ENCODE results near the gene TCP1. TPM values are rescaled to one million over a fixed set of nuclear protein-coding genes. Genes with fewer than 3 reads are reported as not detected.

Gene TCP1
- total RNA-seq, 1 experiment from 2014 or later, result 412 TPM

DNA sequence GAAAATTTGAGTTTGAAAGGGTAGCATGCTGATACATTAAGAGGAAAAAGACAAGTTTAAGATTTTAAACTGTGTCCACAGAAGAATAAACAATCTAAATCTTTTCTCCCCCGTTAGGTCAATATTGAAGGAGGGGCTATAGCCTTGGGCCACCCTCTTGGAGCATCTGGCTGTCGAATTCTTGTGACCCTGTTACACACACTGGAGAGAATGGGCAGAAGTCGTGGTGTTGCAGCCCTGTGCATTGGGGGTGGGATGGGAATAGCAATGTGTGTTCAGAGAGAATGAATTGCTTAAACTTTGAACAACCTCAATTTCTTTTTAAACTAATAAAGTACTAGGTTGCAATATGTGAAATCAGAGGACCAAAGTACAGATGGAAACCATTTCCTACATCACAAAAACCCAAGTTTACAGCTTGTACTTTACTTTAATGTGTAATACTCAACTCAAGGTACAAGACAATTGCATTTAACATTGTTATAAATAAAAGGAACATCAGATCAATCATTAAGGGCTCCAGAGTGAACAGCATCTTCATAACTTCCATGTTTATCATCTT lies 10.8 kb downstream of the TCP1 start:
- Histone ChIP-seq H3K9ac (ENCODE audit: extremely low read depth, insufficient read length, low read length) (no peak overlapping the region), H2AFZ (ENCODE audit: low read length) (no peak overlapping the region), H3K27me3 (ENCODE audit: insufficient read depth, low read length) (no peaks in the 10 kb centered on the region), H3K18ac (ENCODE audit: insufficient read length, low read depth, low read length) (no peak overlapping the region), H3K56ac (ENCODE audit: insufficient read length, low read depth, low read length) (no peak overlapping the region), H3K27ac (ENCODE audit: insufficient read length, low read depth, low read length) (no peak overlapping the region), H4K5ac (ENCODE audit: insufficient read length, low read depth, low read length) (no peak overlapping the region), H4K20me1 (ENCODE audit: control insufficient read depth, insufficient read depth, insufficient read length) (no peaks in the 10 kb centered on the region), H2BK20ac (ENCODE audit: low read depth, low read length, poor library complexity, severe bottlenecking) (no peak overlapping the region), H4K91ac (ENCODE audit: insufficient read length, low read depth, low read length) (no peak overlapping the region), H3K23ac (ENCODE audit: insufficient read length, low read depth, low read length) (no peak overlapping the region), H3K4ac (ENCODE audit: low read depth, low read length) (no peak overlapping the region), H2BK12ac (ENCODE audit: insufficient read length, low read depth, low read length) (no peak overlapping the region), H3K14ac (ENCODE audit: insufficient read depth, low read length) (no peak overlapping the region), H3K23me2 (ENCODE audit: insufficient read length, low read depth, low read length, poor library complexity, severe bottlenecking) (no peaks in the 10 kb centered on the region), H3K79me1 (ENCODE audit: insufficient read depth, low read depth, low read length, poor library complexity, severe bottlenecking) (no peaks in the 10 kb centered on the region), H3K79me2 (ENCODE audit: insufficient read depth, low read length) (no peaks in the 10 kb centered on the region), H3K4me1 (ENCODE audit: insufficient read depth, low read length) (no peaks in the 10 kb centered on the region), H3K4me2 (ENCODE audit: insufficient read depth, insufficient read length, low read length) (no peak overlapping the region), H2BK5ac (ENCODE audit: insufficient read length, low read length) (no peak overlapping the region), H2BK120ac (ENCODE audit: low read depth, low read length, poor library complexity, severe bottlenecking) (no peak overlapping the region), H2AK5ac (ENCODE audit: insufficient read length, low read length) (no peak overlapping the region), H3T11ph (ENCODE audit: low read length) (no peak overlapping the region), H3K9me3 (ENCODE audit: control insufficient read depth, low read depth, low read length) (no peaks in the 10 kb centered on the region), H4K8ac (replicated peaks; ENCODE audit: insufficient read length, low read depth, low read length) (no peak overlapping the region), H2BK15ac (ENCODE audit: low read depth, low read length) (no peak overlapping the region)
- Mint-ChIP-seq H3K4me1 (no peaks in the 10 kb centered on the region; a peak in 1 of 4 replicates), H3K27ac (peak overlapping the region in 1 of 3 experiments; percentile 30; a peak in 2 of 7 replicates), H3K4me3 (no peak overlapping the region), H3K36me3 (ENCODE audit: insufficient read depth in 1 of 3, low read depth in 3 of 3) (peaks cover 55 to 98% (median 97%) of the 10 kb centered on the region in 3 experiments; a peak in 6 of 7 replicates), H3K27me3 (ENCODE audit: low read depth) (no peaks in the 10 kb centered on the region), H3K9me3 (no peaks in the 10 kb centered on the region)
- WGBS (ENCODE audit: extremely low coverage, insufficient read length, low lambda C conversion rate), result no CpG with 5 or more reads among the region's 3 CpGs
- TF ChIP-seq, protein P1, sequence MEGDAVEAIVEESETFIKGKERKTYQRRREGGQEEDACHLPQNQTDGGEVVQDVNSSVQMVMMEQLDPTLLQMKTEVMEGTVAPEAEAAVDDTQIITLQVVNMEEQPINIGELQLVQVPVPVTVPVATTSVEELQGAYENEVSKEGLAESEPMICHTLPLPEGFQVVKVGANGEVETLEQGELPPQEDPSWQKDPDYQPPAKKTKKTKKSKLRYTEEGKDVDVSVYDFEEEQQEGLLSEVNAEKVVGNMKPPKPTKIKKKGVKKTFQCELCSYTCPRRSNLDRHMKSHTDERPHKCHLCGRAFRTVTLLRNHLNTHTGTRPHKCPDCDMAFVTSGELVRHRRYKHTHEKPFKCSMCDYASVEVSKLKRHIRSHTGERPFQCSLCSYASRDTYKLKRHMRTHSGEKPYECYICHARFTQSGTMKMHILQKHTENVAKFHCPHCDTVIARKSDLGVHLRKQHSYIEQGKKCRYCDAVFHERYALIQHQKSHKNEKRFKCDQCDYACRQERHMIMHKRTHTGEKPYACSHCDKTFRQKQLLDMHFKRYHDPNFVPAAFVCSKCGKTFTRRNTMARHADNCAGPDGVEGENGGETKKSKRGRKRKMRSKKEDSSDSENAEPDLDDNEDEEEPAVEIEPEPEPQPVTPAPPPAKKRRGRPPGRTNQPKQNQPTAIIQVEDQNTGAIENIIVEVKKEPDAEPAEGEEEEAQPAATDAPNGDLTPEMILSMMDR (conservative IDR thresholded peaks at IDR 0.05), result no peak
- DNase-seq, result no peak

Measured in H9 (cell line).